Stimulated activated CD8-positive, alpha-beta memory T cell treated with anti-CD3 and anti-CD28 coated beads, Interleukin-15, amount 100 ng/mL, for 4 hours (primary cell): ENCODE measurements around the gene NEIL1.
A peak's percentile ranks its signal among the peaks of the same experiment; 100 is the strongest.
"Not testable (repeated sequence)": the region's sequence is repeated elsewhere in the genome, so short reads cannot be mapped to it uniquely, and the experiment has no call there.

Experiments
- DNase-seq, 2 donors: peaks; one replicate each; pipeline ENCODE4 v3.0.0-alpha.2; 2020; ENCODE audit warnings: low read depth in 2 of 2

NEIL1 gene

GRCh38 chr15:75333654-75334419 lies 13.0 kb upstream of the NEIL1 start:
- not testable (repeated sequence) for DNase-seq

GRCh38 chr15:75335313-75335704 lies 11.5 kb upstream of the NEIL1 start:
- no peak for DNase-seq

- DNase-seq, result peak; percentile 28 to 50
Observed at GRCh38 chr15:75335705-75336355, 11.0 kb upstream of the NEIL1 start, which contains the start of gene COMMD4. TSS of gene COMMD4 (plus strand) at chr15:75336063. CDS start at chr15:75336090, 27 bp downstream.

- no peak for DNase-seq
Observed at GRCh38 chr15:75338661-75339240, 8.1 kb upstream of the NEIL1 start.

GRCh38 chr15:75339531-75340240 lies 7.2 kb upstream of the NEIL1 start:
- DNase-seq, result no peak

- no peak for DNase-seq
Observed at GRCh38 chr15:75342221-75342620, 4.6 kb upstream of the NEIL1 start.

- DNase-seq, result not testable (repeated sequence)
Observed at GRCh38 chr15:75343953-75344352, 2.9 kb upstream of the NEIL1 start.

- DNase-seq, result peak; percentile 26 to 35
Observed at GRCh38 chr15:75347222-75348033, 589 bp downstream of the NEIL1 start.

- no peak for DNase-seq
Observed at GRCh38 chr15:75348034-75348561, 1.3 kb downstream of the NEIL1 start.

- no peak for DNase-seq
Observed at GRCh38 chr15:75348562-75349350, 1.9 kb downstream of the NEIL1 start.

GRCh38 chr15:75349351-75349669 lies 2.5 kb downstream of the NEIL1 start:
- DNase-seq, result not testable (repeated sequence)

- DNase-seq, result peak; percentile 46 to 52
Observed at GRCh38 chr15:75349851-75350588, 3.2 kb downstream of the NEIL1 start.

GRCh38 chr15:75350601-75351361 lies 3.9 kb downstream of the NEIL1 start:
- DNase-seq, result no peak

- DNase-seq, result no peak
Observed at GRCh38 chr15:75352186-75353080, 5.6 kb downstream of the NEIL1 start.

GRCh38 chr15:75353604-75354003 lies 6.8 kb downstream of the NEIL1 start:
- no peak for DNase-seq

- no peak for DNase-seq
Observed at GRCh38 chr15:75354454-75354853, 7.6 kb downstream of the NEIL1 start.

- no peak for DNase-seq
Observed at GRCh38 chr15:75355369-75355768, 8.5 kb downstream of the NEIL1 start.

GRCh38 chr15:75356006-75356405 lies 9.2 kb downstream of the NEIL1 start:
- DNase-seq, result no peak
